GM10266 (cell line): ENCODE results near the gene CREB3L4.

Source experiments
- DNase-seq: peaks from one replicate; pipeline ENCODE4 v3.0.0; 2012; ENCODE audit errors: extremely low spot score
- CTCF ChIP-seq: IDR thresholded peaks from 2 replicates; pipeline ENCODE4 v1.5.1; 2012; ENCODE audit warnings: mild to moderate bottlenecking, low read depth; ENCODE audit not compliant: control insufficient read depth, insufficient read depth; ENCODE audit errors: missing control alignments

The CREB3L4 gene

DNA sequence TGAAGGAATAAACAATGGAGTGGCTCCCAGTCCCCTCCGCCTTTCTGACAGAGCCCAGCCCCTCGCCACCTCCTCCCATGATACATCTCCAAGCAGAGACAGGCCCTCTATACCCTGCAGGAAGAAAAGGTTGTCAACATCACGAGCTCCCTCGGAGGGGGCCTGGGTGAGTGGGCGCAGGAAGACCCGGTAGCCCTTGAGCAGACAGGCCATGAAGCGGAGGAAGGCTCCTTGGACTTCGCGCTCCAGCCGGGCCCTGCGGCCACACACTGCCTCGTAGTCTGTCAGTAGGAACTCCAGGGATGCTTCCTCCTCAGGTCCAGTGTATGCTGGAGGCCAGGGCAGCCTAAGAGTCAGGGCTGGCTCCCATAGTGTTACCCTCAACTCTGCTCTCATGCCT lies 28.2 kb upstream of the CREB3L4 start:
- no peak for DNase-seq
- TF ChIP-seq CTCF: no peak

DNA sequence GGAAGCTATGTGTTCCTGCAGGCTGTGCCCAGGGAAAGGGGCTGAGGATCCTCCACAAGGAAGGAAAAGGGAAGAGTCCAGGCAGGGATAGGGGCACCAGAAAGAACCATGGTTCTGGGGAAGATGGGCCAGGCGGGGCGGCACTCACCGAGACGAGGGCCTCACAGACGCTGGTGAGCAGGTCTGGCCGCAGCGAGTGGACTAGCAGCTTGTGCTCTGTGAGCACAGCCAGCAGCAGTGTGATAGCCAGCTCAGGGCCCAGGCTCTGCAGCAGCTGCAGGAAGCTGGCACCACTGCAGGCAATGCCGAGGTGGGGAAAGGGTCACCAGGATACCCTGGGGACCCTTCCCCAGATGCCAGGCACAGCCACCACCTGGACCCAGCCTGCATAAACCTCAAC lies 26.9 kb upstream of the CREB3L4 start:
- no peak for DNase-seq
- TF ChIP-seq CTCF: no peak

- DNase-seq: no peak
- TF ChIP-seq CTCF: no peak
These were observed 25.6 kb upstream of the CREB3L4 start for GRCh38 chr1:153941826-153942725.

- no peak for TF ChIP-seq CTCF
- DNase-seq: no peak
These were observed 24.7 kb upstream of the CREB3L4 start for GRCh38 chr1:153942766-153943549.

GRCh38 chr1:153944005-153944826 lies 23.5 kb upstream of the CREB3L4 start:
- no peak for DNase-seq
- TF ChIP-seq CTCF: no peak

DNA sequence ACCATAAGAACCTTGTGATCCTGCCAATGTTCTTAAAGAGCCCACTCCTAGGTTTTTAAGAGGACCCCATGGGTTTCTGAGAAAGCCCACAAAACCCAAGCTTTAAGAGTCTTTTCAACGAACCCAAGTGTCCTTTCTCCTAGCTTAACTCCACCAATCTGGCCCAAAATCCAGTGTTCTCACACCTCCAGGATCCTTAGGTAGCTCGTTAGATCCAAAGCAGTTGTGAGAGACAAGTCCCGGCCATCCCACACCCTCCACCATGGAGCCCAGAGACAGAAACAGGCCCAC lies 22.9 kb upstream of the CREB3L4 start:
- TF ChIP-seq CTCF: no peak
- DNase-seq: no peak
